Measurements from ENCODE around the gene PSMD10.

DNA sequence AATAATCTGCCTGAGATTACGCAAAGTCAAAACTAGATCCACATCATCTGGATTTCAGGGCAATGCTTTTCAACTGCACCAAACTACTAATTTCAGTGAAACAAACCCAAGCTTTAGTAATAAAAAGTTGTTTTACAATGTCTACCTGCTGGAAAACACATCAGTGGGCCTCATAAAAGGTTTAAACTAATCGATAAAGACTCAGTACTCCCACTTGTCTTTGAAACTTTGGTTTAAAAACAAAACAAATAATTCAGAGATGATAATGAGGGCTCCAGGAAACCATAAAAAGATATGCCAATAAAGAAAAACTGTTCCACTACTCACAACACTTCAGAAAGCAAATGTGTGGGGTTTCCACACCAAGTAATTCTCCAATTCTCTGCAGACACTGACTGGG is 10.2 kb downstream of the PSMD10 start:
- TF ChIP-seq CTCF (IDR thresholded peaks at IDR 0.05) (no peak), EZH2phosphoT487 (IDR thresholded peaks at IDR 0.05) (no peak)

Data from neural progenitor cell (in vitro differentiated cells).